ENCODE results near the gene PSME3IP1. TPM values are rescaled to one million over a fixed set of nuclear protein-coding genes. Genes with fewer than 3 reads are reported as not detected.
A peak's percentile ranks its signal among the peaks of the same experiment; 100 is the strongest.

Gene PSME3IP1
- total RNA-seq, 1 experiment from 2014 or later = 104 TPM

DNA sequence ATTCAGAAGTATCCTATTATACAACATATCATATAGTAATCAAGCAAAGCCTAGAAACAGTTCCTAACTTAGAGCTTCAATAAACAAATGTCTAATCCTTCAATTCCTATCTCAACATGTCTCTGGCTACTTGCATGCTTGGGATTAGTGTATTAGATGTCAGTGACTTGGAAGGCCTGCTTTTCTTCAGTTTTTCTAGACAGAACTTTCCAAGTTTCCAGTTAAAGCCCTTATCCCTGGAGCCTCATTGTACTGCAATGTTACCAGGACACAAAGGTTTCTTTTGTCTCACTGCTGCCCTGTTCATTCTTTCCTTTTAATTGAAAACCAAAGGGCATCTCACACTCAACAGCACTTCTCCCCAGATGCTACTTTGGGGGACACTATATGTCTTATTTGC, 16.5 kb downstream of the PSME3IP1 start:
- TF ChIP-seq, protein P1, sequence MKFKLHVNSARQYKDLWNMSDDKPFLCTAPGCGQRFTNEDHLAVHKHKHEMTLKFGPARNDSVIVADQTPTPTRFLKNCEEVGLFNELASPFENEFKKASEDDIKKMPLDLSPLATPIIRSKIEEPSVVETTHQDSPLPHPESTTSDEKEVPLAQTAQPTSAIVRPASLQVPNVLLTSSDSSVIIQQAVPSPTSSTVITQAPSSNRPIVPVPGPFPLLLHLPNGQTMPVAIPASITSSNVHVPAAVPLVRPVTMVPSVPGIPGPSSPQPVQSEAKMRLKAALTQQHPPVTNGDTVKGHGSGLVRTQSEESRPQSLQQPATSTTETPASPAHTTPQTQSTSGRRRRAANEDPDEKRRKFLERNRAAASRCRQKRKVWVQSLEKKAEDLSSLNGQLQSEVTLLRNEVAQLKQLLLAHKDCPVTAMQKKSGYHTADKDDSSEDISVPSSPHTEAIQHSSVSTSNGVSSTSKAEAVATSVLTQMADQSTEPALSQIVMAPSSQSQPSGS (CRISPR knock-in tag; IDR thresholded peaks at IDR 0.05; ENCODE audit: borderline replicate concordance, low read depth) = no peak
- TF ChIP-seq NFYB (CRISPR knock-in tag; conservative IDR thresholded peaks at IDR 0.05; ENCODE audit: low read depth) (no peak), SP1 (CRISPR knock-in tag; conservative IDR thresholded peaks at IDR 0.05) (no peak), NR2C2 (CRISPR knock-in tag; IDR thresholded peaks at IDR 0.05) (no peak), TEAD1 (CRISPR knock-in tag; IDR thresholded peaks at IDR 0.05) (no peak), ZNF671 (CRISPR knock-in tag; IDR thresholded peaks at IDR 0.05) (no peak), GABPB1 (CRISPR knock-in tag; IDR thresholded peaks at IDR 0.05) (no peak), ETV6 (CRISPR knock-in tag; IDR thresholded peaks at IDR 0.05) (no peak), JUN (CRISPR knock-in tag; IDR thresholded peaks at IDR 0.05) (no peak), ZNF416 (CRISPR knock-in tag; IDR thresholded peaks at IDR 0.05) (no peak), CREM (CRISPR knock-in tag; IDR thresholded peaks at IDR 0.05) (no peak), KAT7 (CRISPR knock-in tag; IDR thresholded peaks at IDR 0.05; ENCODE audit: borderline replicate concordance) (no peak)
- TF ChIP-seq, protein P2, sequence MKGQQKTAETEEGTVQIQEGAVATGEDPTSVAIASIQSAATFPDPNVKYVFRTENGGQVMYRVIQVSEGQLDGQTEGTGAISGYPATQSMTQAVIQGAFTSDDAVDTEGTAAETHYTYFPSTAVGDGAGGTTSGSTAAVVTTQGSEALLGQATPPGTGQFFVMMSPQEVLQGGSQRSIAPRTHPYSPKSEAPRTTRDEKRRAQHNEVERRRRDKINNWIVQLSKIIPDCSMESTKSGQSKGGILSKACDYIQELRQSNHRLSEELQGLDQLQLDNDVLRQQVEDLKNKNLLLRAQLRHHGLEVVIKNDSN (CRISPR knock-in tag; IDR thresholded peaks at IDR 0.05) = no peak
- TF ChIP-seq, protein P3, sequence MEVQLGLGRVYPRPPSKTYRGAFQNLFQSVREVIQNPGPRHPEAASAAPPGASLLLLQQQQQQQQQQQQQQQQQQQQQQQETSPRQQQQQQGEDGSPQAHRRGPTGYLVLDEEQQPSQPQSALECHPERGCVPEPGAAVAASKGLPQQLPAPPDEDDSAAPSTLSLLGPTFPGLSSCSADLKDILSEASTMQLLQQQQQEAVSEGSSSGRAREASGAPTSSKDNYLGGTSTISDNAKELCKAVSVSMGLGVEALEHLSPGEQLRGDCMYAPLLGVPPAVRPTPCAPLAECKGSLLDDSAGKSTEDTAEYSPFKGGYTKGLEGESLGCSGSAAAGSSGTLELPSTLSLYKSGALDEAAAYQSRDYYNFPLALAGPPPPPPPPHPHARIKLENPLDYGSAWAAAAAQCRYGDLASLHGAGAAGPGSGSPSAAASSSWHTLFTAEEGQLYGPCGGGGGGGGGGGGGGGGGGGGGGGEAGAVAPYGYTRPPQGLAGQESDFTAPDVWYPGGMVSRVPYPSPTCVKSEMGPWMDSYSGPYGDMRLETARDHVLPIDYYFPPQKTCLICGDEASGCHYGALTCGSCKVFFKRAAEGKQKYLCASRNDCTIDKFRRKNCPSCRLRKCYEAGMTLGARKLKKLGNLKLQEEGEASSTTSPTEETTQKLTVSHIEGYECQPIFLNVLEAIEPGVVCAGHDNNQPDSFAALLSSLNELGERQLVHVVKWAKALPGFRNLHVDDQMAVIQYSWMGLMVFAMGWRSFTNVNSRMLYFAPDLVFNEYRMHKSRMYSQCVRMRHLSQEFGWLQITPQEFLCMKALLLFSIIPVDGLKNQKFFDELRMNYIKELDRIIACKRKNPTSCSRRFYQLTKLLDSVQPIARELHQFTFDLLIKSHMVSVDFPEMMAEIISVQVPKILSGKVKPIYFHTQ (CRISPR knock-in tag; IDR thresholded peaks at IDR 0.05) = no peak
- TF ChIP-seq, protein P4, sequence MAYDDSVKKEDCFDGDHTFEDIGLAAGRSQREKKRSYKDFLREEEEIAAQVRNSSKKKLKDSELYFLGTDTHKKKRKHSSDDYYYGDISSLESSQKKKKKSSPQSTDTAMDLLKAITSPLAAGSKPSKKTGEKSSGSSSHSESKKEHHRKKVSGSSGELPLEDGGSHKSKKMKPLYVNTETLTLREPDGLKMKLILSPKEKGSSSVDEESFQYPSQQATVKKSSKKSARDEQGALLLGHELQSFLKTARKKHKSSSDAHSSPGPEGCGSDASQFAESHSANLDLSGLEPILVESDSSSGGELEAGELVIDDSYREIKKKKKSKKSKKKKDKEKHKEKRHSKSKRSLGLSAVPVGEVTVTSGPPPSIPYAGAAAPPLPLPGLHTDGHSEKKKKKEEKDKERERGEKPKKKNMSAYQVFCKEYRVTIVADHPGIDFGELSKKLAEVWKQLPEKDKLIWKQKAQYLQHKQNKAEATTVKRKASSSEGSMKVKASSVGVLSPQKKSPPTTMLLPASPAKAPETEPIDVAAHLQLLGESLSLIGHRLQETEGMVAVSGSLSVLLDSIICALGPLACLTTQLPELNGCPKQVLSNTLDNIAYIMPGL (CRISPR knock-in tag; IDR thresholded peaks at IDR 0.05) = no peak
- TF ChIP-seq, protein P5, sequence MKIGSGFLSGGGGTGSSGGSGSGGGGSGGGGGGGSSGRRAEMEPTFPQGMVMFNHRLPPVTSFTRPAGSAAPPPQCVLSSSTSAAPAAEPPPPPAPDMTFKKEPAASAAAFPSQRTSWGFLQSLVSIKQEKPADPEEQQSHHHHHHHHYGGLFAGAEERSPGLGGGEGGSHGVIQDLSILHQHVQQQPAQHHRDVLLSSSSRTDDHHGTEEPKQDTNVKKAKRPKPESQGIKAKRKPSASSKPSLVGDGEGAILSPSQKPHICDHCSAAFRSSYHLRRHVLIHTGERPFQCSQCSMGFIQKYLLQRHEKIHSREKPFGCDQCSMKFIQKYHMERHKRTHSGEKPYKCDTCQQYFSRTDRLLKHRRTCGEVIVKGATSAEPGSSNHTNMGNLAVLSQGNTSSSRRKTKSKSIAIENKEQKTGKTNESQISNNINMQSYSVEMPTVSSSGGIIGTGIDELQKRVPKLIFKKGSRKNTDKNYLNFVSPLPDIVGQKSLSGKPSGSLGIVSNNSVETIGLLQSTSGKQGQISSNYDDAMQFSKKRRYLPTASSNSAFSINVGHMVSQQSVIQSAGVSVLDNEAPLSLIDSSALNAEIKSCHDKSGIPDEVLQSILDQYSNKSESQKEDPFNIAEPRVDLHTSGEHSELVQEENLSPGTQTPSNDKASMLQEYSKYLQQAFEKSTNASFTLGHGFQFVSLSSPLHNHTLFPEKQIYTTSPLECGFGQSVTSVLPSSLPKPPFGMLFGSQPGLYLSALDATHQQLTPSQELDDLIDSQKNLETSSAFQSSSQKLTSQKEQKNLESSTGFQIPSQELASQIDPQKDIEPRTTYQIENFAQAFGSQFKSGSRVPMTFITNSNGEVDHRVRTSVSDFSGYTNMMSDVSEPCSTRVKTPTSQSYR (CRISPR knock-in tag; IDR thresholded peaks at IDR 0.05) = no peak
- TF ChIP-seq, protein P6, sequence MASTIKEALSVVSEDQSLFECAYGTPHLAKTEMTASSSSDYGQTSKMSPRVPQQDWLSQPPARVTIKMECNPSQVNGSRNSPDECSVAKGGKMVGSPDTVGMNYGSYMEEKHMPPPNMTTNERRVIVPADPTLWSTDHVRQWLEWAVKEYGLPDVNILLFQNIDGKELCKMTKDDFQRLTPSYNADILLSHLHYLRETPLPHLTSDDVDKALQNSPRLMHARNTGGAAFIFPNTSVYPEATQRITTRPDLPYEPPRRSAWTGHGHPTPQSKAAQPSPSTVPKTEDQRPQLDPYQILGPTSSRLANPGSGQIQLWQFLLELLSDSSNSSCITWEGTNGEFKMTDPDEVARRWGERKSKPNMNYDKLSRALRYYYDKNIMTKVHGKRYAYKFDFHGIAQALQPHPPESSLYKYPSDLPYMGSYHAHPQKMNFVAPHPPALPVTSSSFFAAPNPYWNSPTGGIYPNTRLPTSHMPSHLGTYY (CRISPR knock-in tag; IDR thresholded peaks at IDR 0.05) = no peak
- TF ChIP-seq, protein P7, sequence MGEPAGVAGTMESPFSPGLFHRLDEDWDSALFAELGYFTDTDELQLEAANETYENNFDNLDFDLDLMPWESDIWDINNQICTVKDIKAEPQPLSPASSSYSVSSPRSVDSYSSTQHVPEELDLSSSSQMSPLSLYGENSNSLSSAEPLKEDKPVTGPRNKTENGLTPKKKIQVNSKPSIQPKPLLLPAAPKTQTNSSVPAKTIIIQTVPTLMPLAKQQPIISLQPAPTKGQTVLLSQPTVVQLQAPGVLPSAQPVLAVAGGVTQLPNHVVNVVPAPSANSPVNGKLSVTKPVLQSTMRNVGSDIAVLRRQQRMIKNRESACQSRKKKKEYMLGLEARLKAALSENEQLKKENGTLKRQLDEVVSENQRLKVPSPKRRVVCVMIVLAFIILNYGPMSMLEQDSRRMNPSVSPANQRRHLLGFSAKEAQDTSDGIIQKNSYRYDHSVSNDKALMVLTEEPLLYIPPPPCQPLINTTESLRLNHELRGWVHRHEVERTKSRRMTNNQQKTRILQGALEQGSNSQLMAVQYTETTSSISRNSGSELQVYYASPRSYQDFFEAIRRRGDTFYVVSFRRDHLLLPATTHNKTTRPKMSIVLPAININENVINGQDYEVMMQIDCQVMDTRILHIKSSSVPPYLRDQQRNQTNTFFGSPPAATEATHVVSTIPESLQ (CRISPR knock-in tag; IDR thresholded peaks at IDR 0.05) = no peak
- TF ChIP-seq, protein P8, sequence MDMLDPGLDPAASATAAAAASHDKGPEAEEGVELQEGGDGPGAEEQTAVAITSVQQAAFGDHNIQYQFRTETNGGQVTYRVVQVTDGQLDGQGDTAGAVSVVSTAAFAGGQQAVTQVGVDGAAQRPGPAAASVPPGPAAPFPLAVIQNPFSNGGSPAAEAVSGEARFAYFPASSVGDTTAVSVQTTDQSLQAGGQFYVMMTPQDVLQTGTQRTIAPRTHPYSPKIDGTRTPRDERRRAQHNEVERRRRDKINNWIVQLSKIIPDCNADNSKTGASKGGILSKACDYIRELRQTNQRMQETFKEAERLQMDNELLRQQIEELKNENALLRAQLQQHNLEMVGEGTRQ (CRISPR knock-in tag; IDR thresholded peaks at IDR 0.05) = no peak
- Mint-ChIP-seq H3K9me3 (no peaks in the 10 kb centered on the region), H3K4me1 (0 out of 2 replicates have a peak, but pooled peaks cover 3% of the 10 kb centered on the region), H3K4me3 (no peak overlapping the region), H3K36me3 (peaks cover 73% of the 10 kb centered on the region), H3K27ac (0 out of 2 replicates have a peak overlapping the region, but pooled peaks have one; percentile 14), H3K27me3 (ENCODE audit: low read depth) (no peaks in the 10 kb centered on the region)
- POLR2A ChIA-PET = no interaction called here
- ATAC-seq = no peak
- CTCF ChIA-PET = interaction anchor here (0.7 kb wide), 1 partner anchor 501 kb away, joined by 5 read pairs; the partner anchor contains the start of gene MT1G
- DNase-seq (ENCODE audit: low spot score) = no peak
